LNCaP clone FGC (cell line): ENCODE measurements around the gene MAPK8.

ENCODE experiments used
- DNase-seq: peaks from one replicate; pipeline ENCODE4 v3.0.0-alpha.2; 2011; ENCODE audit warnings: low read depth
- H3K4me3 ChIP-seq: 2 replicates; pipeline ENCODE4 v1.5.1; 2011; ENCODE audit warnings: mild to moderate bottlenecking, low read depth, low read length, control low read depth
- CTCF ChIP-seq: IDR thresholded peaks from 2 replicates; pipeline ENCODE4 v1.5.1; 2012; ENCODE audit warnings: mild to moderate bottlenecking; ENCODE audit not compliant: control insufficient read depth, insufficient read depth; ENCODE audit errors: extremely low read depth

The MAPK8 gene

DNA sequence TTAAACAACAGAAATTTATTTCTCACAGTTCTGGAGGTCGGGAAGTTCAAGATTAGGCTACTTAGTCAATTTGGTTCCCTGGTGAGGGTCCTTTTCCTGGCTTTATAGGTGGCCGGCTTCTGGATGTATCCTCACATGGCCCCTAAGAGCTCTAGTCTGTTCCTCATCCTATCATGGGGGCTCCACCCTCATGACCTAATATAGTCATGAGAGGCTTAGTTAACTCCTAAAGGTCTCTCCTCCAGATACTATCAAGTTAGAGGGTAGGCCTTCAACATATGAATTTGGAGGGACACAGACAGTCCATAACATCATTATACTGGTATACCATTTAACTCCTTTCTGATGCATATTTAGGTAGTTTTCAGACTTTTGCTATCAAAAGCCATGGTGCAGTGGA, 7.6 kb downstream of the MAPK8 start:
- no peak for DNase-seq
- TF ChIP-seq CTCF = no peak

GRCh38 chr10:48316236-48316635, 9.8 kb downstream of the MAPK8 start:
- no peak for TF ChIP-seq CTCF
- no peak for DNase-seq

More for the DNA sequence above, 7.6 kb downstream of the MAPK8 start:
- H3K4me3 ChIP-seq = no peak overlapping the region

DNA sequence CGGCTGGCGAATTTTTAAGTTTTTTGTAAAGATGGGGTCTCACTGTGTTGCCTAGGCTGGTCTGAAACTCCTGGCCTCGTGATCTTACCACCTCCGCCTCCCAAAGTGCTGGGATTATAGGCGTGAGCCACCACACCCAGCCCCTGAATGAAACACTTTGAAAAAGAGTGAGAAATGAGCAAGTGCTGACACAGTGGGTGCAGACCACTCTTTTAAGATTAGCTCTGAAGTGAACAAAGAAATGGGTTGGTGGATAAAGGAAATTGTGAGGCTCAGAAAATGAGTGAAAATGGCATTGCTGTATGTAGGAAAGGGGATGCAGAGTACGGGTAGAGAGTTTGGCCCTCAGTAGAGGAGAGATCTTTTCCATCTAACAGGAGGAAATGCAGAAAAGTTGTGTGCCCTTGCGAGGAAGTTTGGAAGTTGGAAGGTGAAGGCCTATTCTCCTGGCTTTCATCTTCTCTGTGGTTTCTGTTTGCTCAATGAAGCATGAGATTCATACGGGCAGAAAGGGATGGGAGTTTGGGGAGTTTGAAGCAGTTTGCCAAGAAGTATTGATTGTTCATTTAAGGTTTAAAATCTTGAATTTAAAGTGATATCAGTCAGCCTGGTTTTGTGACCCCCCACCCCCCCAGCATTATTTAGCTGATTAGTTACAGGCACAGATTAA, 11.0 kb downstream of the MAPK8 start:
- no peak for TF ChIP-seq CTCF
- no peak for DNase-seq
- H3K4me3 ChIP-seq = no peak overlapping the region

More at GRCh38 chr10:48316236-48316635, 9.8 kb downstream of the MAPK8 start:
- no peak overlapping the region for H3K4me3 ChIP-seq

DNA sequence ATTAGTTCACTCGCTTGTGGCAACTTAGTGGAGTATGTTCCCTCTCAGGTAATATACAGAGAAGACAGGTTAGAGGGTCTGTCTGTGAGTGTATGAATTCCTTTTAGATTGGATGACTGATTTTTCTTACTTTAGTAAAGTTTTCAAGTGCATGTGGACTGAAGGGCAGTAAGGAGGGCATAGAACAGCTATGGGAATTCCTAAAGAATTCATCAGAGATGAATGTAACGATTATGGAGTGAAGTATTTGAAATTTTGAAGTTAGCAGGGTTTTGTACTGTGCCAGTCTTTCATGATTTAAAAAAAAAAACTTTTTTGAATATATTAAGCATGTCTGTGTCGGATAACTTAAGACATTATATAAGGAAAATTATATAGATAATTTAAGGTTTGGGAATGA, 15.5 kb downstream of the MAPK8 start:
- TF ChIP-seq CTCF = no peak
- no peak for DNase-seq
- H3K4me3 ChIP-seq = no peak overlapping the region

DNA sequence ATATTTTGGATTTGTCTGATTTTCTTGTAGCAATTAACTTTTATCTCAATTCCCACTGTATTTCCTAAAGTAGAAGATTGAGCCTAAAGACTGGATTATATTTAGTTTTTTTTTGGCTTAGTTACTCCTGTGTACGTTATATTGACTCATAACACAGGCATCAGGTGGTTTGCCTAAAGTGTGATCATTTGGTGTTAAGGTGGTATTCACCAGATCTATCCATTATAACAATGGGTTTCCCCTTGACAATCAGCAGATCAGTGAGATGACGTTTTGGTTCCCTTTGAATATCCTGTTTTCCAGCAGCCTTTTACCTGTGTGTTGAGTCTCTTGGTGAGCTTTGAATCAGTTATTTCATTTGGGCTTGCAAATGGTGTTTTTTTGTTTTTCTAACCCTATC, 18.1 kb downstream of the MAPK8 start:
- no peak for DNase-seq
- no peak overlapping the region for H3K4me3 ChIP-seq
- TF ChIP-seq CTCF = no peak

- DNase-seq = no peak
- no peak for TF ChIP-seq CTCF
Observed at GRCh38 chr10:48330269-48330668, 23.8 kb downstream of the MAPK8 start.

GRCh38 chr10:48331436-48331835, 25.0 kb downstream of the MAPK8 start:
- no peak overlapping the region for H3K4me3 ChIP-seq
- TF ChIP-seq CTCF = no peak
- no peak for DNase-seq

More at GRCh38 chr10:48330269-48330668, 23.8 kb downstream of the MAPK8 start:
- H3K4me3 ChIP-seq = no peak overlapping the region
